Activated CD4-positive, CD25-positive, alpha-beta regulatory T cell treated with anti-CD3 and anti-CD28 coated beads, Interleukin-2, amount 50 U/mL, for 16 hours (primary cell): ENCODE data around the gene C14orf119.

Source experiments
- DNase-seq: peaks from one replicate; pipeline ENCODE4 v3.0.0-alpha.2; 2020; ENCODE audit warnings: low read depth, low spot score

The C14orf119 gene

GRCh38 chr14:23095196-23096108, at the start of gene C14orf119:
TSS of gene C14orf119 (plus strand) at chr14:23095505. CDS start at chr14:23097659, 2,154 bp downstream.
- peak; percentile 98 for DNase-seq

- DNase-seq, result no peak
These were observed 48.2 kb upstream of the C14orf119 start for GRCh38 chr14:23047034-23047634.

GRCh38 chr14:23047751-23048693, 47.3 kb upstream of the C14orf119 start:
- no peak for DNase-seq

- DNase-seq, result no peak
These were observed 46.3 kb upstream of the C14orf119 start for GRCh38 chr14:23049011-23049410.

GRCh38 chr14:23051141-23052057, 43.9 kb upstream of the C14orf119 start:
- no peak for DNase-seq

- no peak for DNase-seq
These were observed 43.1 kb upstream of the C14orf119 start for GRCh38 chr14:23052182-23052623.

- no peak for DNase-seq
These were observed 42.6 kb upstream of the C14orf119 start for GRCh38 chr14:23052671-23053070.

- no peak for DNase-seq
These were observed 41.9 kb upstream of the C14orf119 start for GRCh38 chr14:23053426-23053825.

- no peak for DNase-seq
These were observed 41.1 kb upstream of the C14orf119 start for GRCh38 chr14:23054000-23054811.

GRCh38 chr14:23055147-23055550, 40.2 kb upstream of the C14orf119 start:
- DNase-seq, result no peak

GRCh38 chr14:23055621-23056144, 39.6 kb upstream of the C14orf119 start:
- DNase-seq, result no peak

GRCh38 chr14:23056145-23056955, 39.0 kb upstream of the C14orf119 start:
- DNase-seq, result peak; percentile 40

- peak; percentile 26 for DNase-seq
These were observed 38.1 kb upstream of the C14orf119 start, which contains the start of gene CDH24 for GRCh38 chr14:23056956-23057756. TSS of gene CDH24 (minus strand) at chr14:23057520. CDS start at chr14:23055733, 1,787 bp downstream.

- peak; percentile 69 for DNase-seq
These were observed 37.3 kb upstream of the C14orf119 start for GRCh38 chr14:23057757-23058653.

GRCh38 chr14:23058654-23059504, 36.4 kb upstream of the C14orf119 start:
- no peak for DNase-seq
